Progenitor cell of endocrine pancreas (in vitro differentiated cells): ENCODE measurements around the gene ASB7. TPM values are rescaled to one million over a fixed set of nuclear protein-coding genes. Genes with fewer than 3 reads are reported as not detected.

Experiments used
- DNase-seq: peaks from one replicate; pipeline ENCODE4 v3.0.0; 2021; ENCODE audit warnings: low spot score; ENCODE audit not compliant: unreplicated experiment
- H3K27ac Mint-ChIP-seq: 2 replicates; pipeline ENCODE4 v1.8.0; 2021; ENCODE audit warnings: mild to moderate bottlenecking, moderate library complexity, mixed read lengths
- H3K27me3 Mint-ChIP-seq: 2 replicates; pipeline ENCODE4 v1.8.0; 2021; ENCODE audit warnings: mixed read lengths
- H3K36me3 Mint-ChIP-seq: 2 replicates; pipeline ENCODE4 v1.8.0; 2022; ENCODE audit warnings: mixed read lengths; ENCODE audit not compliant: insufficient read depth
- H3K4me1 Mint-ChIP-seq: 2 replicates; pipeline ENCODE4 v1.8.0; 2021; ENCODE audit warnings: low read depth, mixed read lengths
- H3K4me3 Mint-ChIP-seq: 2 replicates; pipeline ENCODE4 v1.8.0; 2021; ENCODE audit warnings: low read depth, mild to moderate bottlenecking, moderate library complexity, mixed read lengths
- H3K9me3 Mint-ChIP-seq: 2 replicates; pipeline ENCODE4 v1.8.0; 2021; ENCODE audit warnings: low read depth, mixed read lengths
- total RNA-seq: library from RNA; stranded (reverse); gene quantifications from 2 replicates; pipeline ENCODE4 v1.2.1, GENCODE V29; 2021
- TF ChIP-seq, protein P1 (sequence below): fragments of 200-600 bp; sonication (generic); IDR thresholded peaks from one replicate; pipeline ENCODE4 v1.5.0; 2021; ENCODE audit warnings: antibody characterized with exemption, mild to moderate bottlenecking; ENCODE audit not compliant: unreplicated experiment

ASB7 gene
- total RNA-seq, 1 donor from 2014 or later: 18.9 TPM

DNA sequence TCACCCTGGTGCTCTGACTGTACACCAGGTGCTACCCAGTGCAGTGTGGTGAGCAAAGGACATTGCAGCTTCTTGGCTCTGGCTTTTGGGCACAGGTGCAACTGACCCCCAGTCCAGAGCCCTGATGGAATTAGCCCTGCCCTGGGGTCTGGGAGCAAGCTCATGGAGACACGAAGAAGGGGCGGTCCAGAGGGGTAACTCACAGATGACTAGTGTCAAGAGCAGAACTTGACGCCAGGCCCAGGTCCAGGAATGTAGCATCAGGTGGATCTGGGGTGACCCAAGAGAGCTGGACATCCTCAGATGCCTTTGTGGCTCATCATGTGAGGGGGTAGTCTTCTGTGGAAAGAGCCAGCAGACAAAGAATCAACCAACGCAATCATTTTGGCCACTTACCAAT, 88.9 kb downstream of the ASB7 start:
- H3K27me3 Mint-ChIP-seq: peaks cover 30% of the 10 kb centered on the region
- TF ChIP-seq, protein P1, sequence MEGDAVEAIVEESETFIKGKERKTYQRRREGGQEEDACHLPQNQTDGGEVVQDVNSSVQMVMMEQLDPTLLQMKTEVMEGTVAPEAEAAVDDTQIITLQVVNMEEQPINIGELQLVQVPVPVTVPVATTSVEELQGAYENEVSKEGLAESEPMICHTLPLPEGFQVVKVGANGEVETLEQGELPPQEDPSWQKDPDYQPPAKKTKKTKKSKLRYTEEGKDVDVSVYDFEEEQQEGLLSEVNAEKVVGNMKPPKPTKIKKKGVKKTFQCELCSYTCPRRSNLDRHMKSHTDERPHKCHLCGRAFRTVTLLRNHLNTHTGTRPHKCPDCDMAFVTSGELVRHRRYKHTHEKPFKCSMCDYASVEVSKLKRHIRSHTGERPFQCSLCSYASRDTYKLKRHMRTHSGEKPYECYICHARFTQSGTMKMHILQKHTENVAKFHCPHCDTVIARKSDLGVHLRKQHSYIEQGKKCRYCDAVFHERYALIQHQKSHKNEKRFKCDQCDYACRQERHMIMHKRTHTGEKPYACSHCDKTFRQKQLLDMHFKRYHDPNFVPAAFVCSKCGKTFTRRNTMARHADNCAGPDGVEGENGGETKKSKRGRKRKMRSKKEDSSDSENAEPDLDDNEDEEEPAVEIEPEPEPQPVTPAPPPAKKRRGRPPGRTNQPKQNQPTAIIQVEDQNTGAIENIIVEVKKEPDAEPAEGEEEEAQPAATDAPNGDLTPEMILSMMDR: no peak
- H3K36me3 Mint-ChIP-seq: no peaks in the 10 kb centered on the region
- no peak for DNase-seq
- H3K27ac Mint-ChIP-seq: no peak overlapping the region
- no peaks in the 10 kb centered on the region for H3K4me1 Mint-ChIP-seq
- no peak overlapping the region for H3K4me3 Mint-ChIP-seq
- H3K9me3 Mint-ChIP-seq: peaks cover 4% of the 10 kb centered on the region

DNA sequence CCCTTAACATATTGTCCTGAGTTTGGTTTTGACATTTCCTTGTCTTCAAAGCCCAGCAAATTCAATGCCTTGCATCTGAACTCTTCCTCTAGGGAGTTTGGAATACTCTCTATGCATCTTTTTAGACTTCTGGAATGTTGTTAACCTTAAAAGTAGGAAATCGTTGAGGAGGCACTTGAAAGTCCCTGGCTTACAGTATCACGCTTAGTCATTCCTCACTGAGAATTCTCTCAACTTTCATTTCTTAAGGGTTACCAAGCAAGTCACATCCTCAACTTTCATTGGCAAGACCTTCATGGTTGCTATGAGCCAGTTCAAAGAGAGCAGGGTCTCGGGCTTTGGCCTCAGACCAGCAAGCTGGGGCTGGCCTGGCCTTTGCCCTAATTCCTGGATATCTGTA, 89.9 kb downstream of the ASB7 start:
- no peaks in the 10 kb centered on the region for H3K36me3 Mint-ChIP-seq
- H3K27me3 Mint-ChIP-seq: peaks cover 32% of the 10 kb centered on the region
- no peak for DNase-seq
- no peaks in the 10 kb centered on the region for H3K4me1 Mint-ChIP-seq
- no peak overlapping the region for H3K27ac Mint-ChIP-seq
- H3K9me3 Mint-ChIP-seq: peaks cover 9% of the 10 kb centered on the region
- H3K4me3 Mint-ChIP-seq: no peak overlapping the region
- TF ChIP-seq, protein P1: no peak

GRCh38 chr15:100692671-100693070, 90.3 kb downstream of the ASB7 start:
- Mint-ChIP-seq H3K4me3 (no peak overlapping the region), H3K4me1 (no peaks in the 10 kb centered on the region)
- TF ChIP-seq, protein P1: no peak

DNA sequence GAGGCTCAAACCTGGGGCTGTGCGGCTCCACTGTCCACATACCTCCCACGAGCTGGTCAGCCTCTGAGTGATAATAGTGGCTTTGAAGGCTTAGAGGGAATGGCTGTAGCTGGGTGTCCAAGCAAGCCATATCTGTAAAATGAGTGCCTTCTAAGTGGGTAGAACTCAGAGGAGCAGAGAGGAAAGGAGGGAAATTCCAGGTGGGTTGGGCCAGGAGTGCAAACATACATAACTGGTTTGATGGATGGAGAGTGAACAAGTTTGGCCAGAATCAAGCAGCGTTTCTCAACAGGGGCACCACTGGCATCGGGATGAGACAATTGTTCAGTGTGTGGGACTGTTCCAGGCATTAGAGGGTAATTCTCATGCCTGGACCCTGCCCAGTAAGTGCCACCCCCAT, 91.1 kb downstream of the ASB7 start:
- H3K4me3 Mint-ChIP-seq: no peak overlapping the region
- TF ChIP-seq, protein P1: no peak
- peaks cover 25% of the 10 kb centered on the region for H3K27me3 Mint-ChIP-seq
- peaks cover 11% of the 10 kb centered on the region for H3K9me3 Mint-ChIP-seq
- H3K27ac Mint-ChIP-seq: no peak overlapping the region
- no peaks in the 10 kb centered on the region for H3K36me3 Mint-ChIP-seq
- no peaks in the 10 kb centered on the region for H3K4me1 Mint-ChIP-seq
- no peak for DNase-seq

More at GRCh38 chr15:100692671-100693070, 90.3 kb downstream of the ASB7 start:
- Mint-ChIP-seq H3K27ac (no peak overlapping the region), H3K9me3 (peaks cover 11% of the 10 kb centered on the region), H3K27me3 (peaks cover 28% of the 10 kb centered on the region), H3K36me3 (no peaks in the 10 kb centered on the region)
- no peak for DNase-seq

- Mint-ChIP-seq H3K27me3 (peaks cover 21% of the 10 kb centered on the region), H3K27ac (no peak overlapping the region), H3K36me3 (no peaks in the 10 kb centered on the region), H3K9me3 (peaks cover 11% of the 10 kb centered on the region), H3K4me1 (no peaks in the 10 kb centered on the region), H3K4me3 (no peak overlapping the region)
- DNase-seq: no peak
- TF ChIP-seq, protein P1: no peak
These were observed 92.1 kb downstream of the ASB7 start for GRCh38 chr15:100694381-100695021.
